Rectal smooth muscle tissue (tissue), 1 donor: ENCODE data around the gene ALDOC.
"Not testable (repeated sequence)": the region's sequence is repeated elsewhere in the genome, so short reads cannot be mapped to it uniquely, and the experiment has no call there.

Source experiments
- H3K27ac ChIP-seq: one replicate; pipeline ENCODE4 v1.7.0; 2013; ENCODE audit warnings: low read depth, low read length, inconsistent platforms
- H3K27me3 ChIP-seq: one replicate; pipeline ENCODE4 v1.7.0; 2013; ENCODE audit warnings: low read length; ENCODE audit not compliant: control insufficient read depth, insufficient read depth
- H3K36me3 ChIP-seq: one replicate; pipeline ENCODE4 v1.7.0; 2013; ENCODE audit warnings: low read length; ENCODE audit not compliant: control insufficient read depth, insufficient read depth
- H3K4me1 ChIP-seq: one replicate; pipeline ENCODE4 v1.7.0; 2013; ENCODE audit warnings: low read length; ENCODE audit not compliant: control insufficient read depth, insufficient read depth
- H3K4me3 ChIP-seq: one replicate; pipeline ENCODE4 v1.7.0; 2013; ENCODE audit warnings: low read length
- H3K9ac ChIP-seq: one replicate; pipeline ENCODE4 v1.7.0; 2013; ENCODE audit warnings: low read length

Gene ALDOC

DNA sequence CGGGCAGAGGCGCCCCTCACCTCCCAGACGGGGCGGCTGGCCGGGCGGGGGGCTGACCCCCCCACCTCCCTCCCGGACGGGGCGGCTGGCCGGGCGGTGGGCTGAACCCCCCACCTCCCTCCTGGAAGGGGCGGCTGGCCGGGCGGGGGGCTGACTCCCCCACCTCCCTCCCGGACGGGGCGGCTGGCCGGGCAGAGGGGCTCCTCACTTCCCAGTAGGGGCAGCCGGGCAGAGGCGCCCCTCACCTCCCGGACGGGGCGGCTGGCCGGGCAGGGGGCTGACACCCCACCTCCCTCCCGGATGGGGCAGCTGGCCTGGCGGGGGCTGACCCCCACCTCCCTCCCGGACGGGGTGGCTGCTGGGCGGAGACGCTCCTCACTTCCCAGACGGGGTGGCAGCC is 27.3 kb upstream of the ALDOC start:
- H3K27ac ChIP-seq, H3K36me3 ChIP-seq: not testable (repeated sequence)

DNA sequence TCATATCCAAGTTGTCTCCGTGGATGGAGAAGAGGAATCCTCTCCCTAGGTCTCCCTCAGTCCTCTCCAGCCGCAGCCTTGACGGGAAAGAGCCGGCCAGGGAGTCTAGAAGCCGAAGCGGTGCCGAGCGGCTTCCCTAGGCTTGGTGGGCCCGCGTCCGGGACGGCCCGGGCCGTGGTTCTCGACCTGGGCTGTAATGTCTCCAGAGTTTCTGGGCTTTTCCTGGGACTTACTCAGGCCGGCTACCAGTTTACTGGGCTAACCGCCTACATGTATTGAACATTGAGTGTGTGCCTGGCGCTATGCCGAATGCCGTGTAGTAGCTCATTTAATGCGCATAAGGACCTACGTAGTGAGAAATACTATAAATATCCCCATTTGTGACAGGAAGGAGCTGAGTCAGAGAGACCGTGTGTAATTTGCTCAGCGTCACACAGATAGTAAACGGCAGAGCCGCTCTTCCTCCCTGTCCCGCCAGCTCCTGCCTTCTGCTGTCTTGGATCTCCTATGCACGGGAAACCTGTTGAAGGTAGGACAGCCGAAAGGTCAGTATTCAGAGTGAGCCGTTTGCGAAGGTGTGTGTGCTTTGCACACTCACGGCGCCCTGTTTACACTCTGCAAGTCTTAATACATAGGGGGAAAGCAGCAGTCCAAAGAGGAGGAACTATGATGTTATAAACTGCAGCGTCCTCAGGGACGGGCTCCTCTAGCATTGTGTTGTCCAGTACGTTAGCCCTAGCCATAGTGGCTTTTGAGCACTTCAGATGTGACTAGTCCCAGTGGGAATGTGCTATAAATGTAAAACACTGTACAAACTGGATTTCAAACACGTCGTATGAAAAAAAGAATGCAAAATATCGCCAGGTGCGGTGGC is 22.9 kb upstream of the ALDOC start:
- no peaks in the 10 kb centered on the region for H3K36me3 ChIP-seq
- H3K27ac ChIP-seq, result peak overlapping the region; percentile 85
- peak overlapping the region; percentile 92 for H3K9ac ChIP-seq
- no peaks in the 10 kb centered on the region for H3K27me3 ChIP-seq
- H3K4me1 ChIP-seq, result no peaks in the 10 kb centered on the region
- peak overlapping the region; percentile 75 for H3K4me3 ChIP-seq

More for the DNA sequence above, 27.3 kb upstream of the ALDOC start:
- H3K9ac ChIP-seq, H3K4me3 ChIP-seq, H3K4me1 ChIP-seq, H3K27me3 ChIP-seq: not testable (repeated sequence)

DNA sequence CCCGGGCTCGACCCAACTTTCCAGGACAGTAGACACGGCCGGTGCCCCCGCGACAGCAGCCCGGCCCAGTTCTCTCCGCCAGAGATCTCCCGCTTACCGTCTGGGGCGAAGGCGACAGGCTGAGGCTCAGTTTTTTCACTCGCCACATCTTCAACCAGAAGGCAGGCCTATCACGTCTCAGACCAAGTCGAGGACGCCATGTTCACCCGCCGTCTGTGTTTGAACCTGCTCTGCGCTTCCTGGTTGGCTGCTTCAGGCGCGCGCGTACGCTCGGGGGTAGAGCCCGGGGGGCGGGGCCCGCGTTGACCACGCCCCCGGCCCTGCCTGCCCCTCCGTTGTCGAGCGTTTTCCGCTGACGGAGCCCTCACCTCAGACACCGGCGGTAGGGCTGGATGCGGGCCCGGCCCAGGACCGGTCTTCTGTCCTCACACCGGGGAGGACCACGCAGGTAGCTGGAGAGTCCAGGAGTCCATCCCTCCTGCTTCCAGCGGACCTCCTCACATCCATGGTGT is 22.2 kb upstream of the ALDOC start, which contains the start of gene SPAG5:
Gene SPAG5 (minus strand): TSS at position 227 of the 512 bp plus-strand sequence. CDS start 79 bp downstream, at position 148.
- Histone ChIP-seq H3K4me3 (peak within 1 kb of the TSS; percentile 75), H3K9ac (peak within 1 kb of the TSS; percentile 92), H3K4me1 (no peaks in the 10 kb centered on the region), H3K27me3 (no peaks in the 10 kb centered on the region), H3K36me3 (no peaks in the 10 kb centered on the region), H3K27ac (peak within 1 kb of the TSS; percentile 85)

DNA sequence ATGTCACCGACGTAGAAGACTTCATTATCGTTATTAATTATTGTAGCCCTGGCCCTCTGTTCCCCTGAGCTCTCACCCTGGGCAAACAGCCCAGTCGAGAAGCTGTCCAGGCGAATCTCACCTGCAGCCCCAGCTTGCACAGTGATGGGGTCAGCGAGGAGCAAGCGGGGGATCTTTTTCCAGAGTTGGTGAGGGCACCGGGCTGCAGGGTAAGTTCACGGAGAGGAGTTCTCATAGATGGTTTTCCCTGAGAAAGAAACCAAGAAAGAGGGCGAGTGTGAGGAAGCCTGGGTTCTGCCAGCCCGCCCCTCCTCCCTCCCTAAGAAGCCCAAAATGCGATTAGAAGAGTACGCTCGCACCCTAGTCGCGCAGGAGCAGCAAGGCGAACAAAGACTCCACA is 21.7 kb upstream of the ALDOC start:
- no peak overlapping the region for H3K9ac ChIP-seq
- no peaks in the 10 kb centered on the region for H3K4me1 ChIP-seq
- H3K27ac ChIP-seq, result no peak overlapping the region
- peak overlapping the region; percentile 75 for H3K4me3 ChIP-seq
- no peaks in the 10 kb centered on the region for H3K36me3 ChIP-seq
- H3K27me3 ChIP-seq, result no peaks in the 10 kb centered on the region

DNA sequence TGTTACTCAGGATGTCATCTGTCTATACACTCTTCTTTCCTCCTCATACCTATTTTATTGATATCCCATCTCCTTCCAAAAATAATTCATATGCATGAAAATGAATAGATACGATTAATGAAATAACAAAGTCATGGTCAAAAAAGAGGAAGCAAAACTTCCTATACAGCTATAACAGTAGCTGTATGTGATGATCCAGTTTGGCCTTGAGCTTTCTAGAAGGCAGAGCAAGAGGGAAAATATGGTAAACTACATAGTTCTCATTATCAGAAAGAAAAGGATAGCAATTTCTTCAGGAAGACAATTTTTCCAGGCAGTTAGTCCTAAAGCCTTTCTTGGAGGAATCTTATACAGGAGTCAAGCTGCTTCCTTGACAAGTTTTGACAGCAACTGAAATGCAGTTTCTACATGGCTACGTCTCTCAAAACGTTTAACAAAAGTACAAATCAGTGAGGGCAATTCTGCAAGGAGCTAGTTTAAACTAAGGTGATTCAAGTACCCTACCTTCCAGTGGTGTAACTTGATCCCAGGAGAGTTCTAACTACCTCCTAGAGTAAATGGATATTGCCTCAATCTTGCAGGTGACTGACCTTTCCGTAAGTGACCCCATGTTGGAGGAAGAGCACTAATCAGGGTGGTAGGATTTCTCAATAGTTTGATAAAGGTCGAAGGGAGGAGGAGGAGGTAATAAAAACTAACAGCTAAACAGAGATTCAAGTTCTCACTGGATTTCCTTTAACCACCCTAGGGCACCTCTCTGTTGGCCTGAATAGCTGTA is 21.1 kb upstream of the ALDOC start:
- H3K4me3 ChIP-seq, result peak overlapping the region; percentile 75
- no peak overlapping the region for H3K27ac ChIP-seq
- H3K4me1 ChIP-seq, result no peaks in the 10 kb centered on the region
- no peaks in the 10 kb centered on the region for H3K27me3 ChIP-seq
- H3K36me3 ChIP-seq, result no peaks in the 10 kb centered on the region
- H3K9ac ChIP-seq, result no peak overlapping the region

DNA sequence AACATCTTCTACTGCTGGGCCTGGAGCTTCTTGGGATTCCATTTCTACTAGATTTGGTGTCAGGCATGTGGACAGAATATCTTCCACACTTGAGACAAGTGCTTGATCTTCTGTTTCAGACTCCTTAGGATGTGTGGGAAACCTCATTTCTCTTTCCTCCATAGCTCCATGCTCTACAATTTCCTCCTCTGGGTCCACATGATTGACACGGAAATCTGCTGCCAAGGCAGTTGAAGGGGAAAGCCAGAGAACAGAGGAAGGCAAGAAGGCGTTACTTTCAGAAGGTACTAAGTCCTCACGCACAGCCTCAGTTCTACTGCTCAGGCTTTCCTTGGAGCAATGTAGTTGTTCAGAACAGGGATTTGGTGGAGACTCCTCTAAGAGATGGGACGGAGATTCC is 15.6 kb upstream of the ALDOC start:
- H3K27me3 ChIP-seq, result no peaks in the 10 kb centered on the region
- no peak overlapping the region for H3K9ac ChIP-seq
- H3K4me1 ChIP-seq, result no peaks in the 10 kb centered on the region
- H3K27ac ChIP-seq, result no peak overlapping the region
- H3K4me3 ChIP-seq, result no peak overlapping the region
- H3K36me3 ChIP-seq, result no peaks in the 10 kb centered on the region

DNA sequence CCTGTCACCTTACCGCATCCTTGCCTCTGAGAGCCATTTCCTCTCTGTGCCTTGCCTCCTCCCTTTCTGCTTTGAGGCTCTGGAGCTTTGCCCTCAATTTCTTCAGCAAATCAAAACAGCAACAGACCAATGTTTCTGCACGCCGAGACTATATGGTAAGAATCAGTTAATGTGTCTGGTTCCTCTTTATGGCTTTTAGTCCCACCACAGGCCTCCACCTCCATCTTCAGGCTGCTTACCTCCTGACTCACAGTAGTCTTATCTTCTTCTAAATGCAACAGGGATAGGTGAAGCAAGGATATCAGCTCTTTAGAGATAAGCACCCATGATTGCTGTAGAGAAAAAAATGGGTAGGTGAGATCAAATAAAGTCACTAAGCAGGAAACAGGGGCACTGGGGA is 9.2 kb upstream of the ALDOC start:
- H3K36me3 ChIP-seq, result peaks cover 6% of the 10 kb centered on the region
- H3K27me3 ChIP-seq, result no peaks in the 10 kb centered on the region
- H3K4me1 ChIP-seq, result no peaks in the 10 kb centered on the region
- no peak overlapping the region for H3K9ac ChIP-seq
- H3K27ac ChIP-seq, result no peak overlapping the region
- no peak overlapping the region for H3K4me3 ChIP-seq

DNA sequence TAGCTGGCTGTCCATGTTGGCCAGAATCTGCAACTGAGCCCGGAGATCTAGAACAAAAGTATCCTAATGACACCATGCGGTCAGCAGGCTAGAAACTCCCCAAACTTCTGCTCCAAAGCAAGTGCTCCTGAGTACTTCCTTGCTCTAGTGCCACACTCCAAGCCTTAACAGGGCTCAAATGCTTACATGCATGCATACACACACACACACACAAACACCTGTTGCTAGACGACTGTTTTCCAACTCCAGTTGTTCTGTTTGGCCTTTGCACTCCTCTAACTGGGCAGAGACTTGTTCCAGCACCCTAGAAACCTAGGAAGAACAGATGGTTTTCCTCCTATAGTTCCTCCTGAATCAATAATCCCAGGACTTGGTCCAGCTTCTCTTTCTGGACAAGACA is 7.7 kb upstream of the ALDOC start:
- H3K27ac ChIP-seq, result no peak overlapping the region
- peaks cover 6% of the 10 kb centered on the region for H3K36me3 ChIP-seq
- H3K9ac ChIP-seq, result no peak overlapping the region
- H3K27me3 ChIP-seq, result no peaks in the 10 kb centered on the region
- H3K4me3 ChIP-seq, result no peak overlapping the region
- no peaks in the 10 kb centered on the region for H3K4me1 ChIP-seq

DNA sequence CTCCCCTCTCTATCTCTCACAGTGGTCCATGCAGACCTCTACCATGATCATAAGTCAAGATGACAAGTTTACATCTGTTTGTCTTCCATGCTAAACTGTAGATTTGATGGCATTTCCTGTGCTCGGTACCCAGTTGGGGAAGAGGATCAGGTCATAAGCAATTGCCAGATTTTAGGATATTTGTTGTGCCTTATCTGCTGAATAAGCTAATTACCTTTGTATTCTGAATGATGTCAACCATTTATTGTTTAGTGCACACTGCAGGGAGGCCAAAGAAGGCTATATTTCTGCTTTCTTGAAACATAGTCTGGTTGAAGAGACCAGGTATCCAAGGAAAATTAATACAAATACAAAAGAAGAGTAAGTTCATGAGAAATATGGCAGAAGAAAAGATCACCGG is 5.8 kb upstream of the ALDOC start:
- Histone ChIP-seq H3K9ac (no peak overlapping the region), H3K4me3 (no peak overlapping the region), H3K4me1 (no peaks in the 10 kb centered on the region), H3K36me3 (peaks cover 8% of the 10 kb centered on the region), H3K27ac (no peak overlapping the region), H3K27me3 (no peaks in the 10 kb centered on the region)

DNA sequence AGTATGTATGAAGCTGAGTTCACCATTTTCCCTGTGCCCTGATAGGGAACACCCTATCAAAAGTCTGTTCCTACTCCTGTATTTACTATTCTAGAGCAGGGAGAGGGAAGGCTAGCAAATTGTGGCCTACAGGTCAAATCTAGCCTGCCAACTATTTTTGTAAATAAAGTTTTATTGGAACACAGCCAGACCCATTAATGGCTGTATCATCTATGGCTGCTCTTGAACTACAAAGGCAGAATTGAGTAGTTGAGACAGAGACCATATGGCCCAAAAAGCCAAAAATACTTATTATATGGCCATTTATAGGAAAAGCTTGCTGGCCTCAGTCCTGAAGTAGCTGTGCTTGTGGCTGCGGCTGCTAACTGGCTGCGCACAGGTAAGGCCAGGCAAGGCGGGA is 4.3 kb upstream of the ALDOC start:
- Histone ChIP-seq H3K36me3 (peaks cover 8% of the 10 kb centered on the region), H3K4me3 (no peak overlapping the region), H3K9ac (no peak overlapping the region), H3K4me1 (no peaks in the 10 kb centered on the region), H3K27ac (no peak overlapping the region), H3K27me3 (no peaks in the 10 kb centered on the region)

DNA sequence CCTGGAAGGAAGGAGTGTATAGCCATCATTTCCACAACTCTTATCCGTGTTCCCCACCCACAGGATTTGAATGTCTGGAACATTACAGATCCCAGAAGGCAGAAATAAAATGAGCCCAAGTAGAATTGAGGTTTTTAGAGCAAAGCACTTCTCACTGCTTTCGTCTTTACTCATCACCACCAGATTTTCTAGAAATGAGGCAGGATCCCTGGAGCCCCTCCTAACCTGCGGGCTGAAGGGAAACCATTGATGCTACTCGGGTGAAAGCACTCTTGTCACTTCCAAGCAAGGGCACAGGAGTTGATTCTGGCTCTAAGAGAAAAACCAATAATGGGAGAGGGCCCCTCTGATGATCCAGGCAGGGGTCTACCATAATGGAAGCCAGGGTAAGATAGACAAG is 2.8 kb upstream of the ALDOC start:
- Histone ChIP-seq H3K9ac (no peak overlapping the region), H3K4me1 (no peaks in the 10 kb centered on the region), H3K4me3 (no peak overlapping the region), H3K27me3 (no peaks in the 10 kb centered on the region), H3K36me3 (peaks cover 8% of the 10 kb centered on the region), H3K27ac (no peak overlapping the region)

DNA sequence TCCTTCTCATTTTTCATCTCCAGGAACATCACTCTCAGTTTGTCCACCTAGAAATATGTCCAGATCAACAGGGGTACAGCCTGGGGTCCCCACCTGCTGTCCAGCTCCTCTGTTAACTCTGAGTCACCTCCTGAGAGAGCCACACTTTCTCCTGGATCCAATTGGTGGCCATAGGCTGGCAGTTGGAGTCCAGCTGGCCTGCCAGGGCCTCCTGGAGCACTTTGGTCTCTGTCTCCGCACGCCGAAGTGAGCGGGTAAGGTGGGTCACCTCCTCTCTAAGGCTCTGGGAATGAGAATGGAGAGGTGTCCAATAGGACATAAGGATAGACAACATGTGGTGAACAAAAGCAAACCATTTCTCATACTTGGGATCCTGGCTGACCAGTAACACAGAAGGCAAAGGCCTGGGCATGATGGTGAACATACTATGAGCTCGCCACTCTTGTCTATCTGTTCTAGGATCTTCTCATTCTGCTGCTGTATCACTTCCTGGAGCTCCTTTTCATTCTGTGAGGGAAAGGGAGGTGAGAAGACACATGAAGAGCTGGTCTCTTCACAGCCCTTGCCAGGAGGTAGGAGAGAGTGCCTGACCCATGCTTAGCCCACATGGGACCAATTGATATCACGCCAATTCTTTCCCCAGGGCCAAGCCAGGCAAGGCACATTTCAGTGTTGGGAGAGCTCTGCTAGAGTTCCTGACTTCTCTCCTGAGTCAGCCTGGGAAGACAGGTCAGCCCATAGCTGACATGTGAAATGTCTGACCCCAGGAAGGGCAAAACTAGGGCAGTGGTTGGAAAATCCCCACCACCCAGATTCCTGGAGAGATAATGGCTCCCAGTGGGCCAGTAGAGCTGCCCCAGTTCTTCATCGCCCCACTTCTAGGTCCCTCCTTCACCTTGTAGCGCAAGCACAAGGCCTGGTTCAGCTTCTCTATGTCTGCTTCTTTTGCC is 1.8 kb upstream of the ALDOC start:
- Histone ChIP-seq H3K9ac (no peak overlapping the region), H3K27ac (no peak overlapping the region), H3K36me3 (peaks cover 2% of the 10 kb centered on the region), H3K27me3 (no peaks in the 10 kb centered on the region), H3K4me3 (no peak overlapping the region), H3K4me1 (no peaks in the 10 kb centered on the region)
